Tibial artery (tissue), 4 donors: ENCODE data around the gene MAST4.
"Not testable (repeated sequence)": the region's sequence is repeated elsewhere in the genome, so short reads cannot be mapped to it uniquely, and the experiment has no call there.

Experiments used
- DNase-seq, 2 donors: peaks; one replicate each; pipeline ENCODE4 v3.0.0-alpha.2; 2019
- H3K27ac ChIP-seq, 2 donors: fragments of 200-600 bp; sonication (generic) in 1 of 2; 1 replicate in 1 of 2; 2 replicates in 1 of 2; pipeline ENCODE4 v1.5.1; 2018 to 2019; ENCODE audit warnings: mild to moderate bottlenecking in 1 of 2
- H3K27me3 ChIP-seq, 2 donors: fragments of 200-600 bp; sonication (generic) in 1 of 2; one replicate each; pipeline versions ENCODE4 v1.5.1 to v1.6.0; 2016 to 2019
- H3K36me3 ChIP-seq, 3 donors: fragments of 200-600 bp; sonication (generic) in 2 of 3; one replicate each; pipeline ENCODE4 v1.5.1; 2016 to 2019; ENCODE audit warnings: mild to moderate bottlenecking in 2 of 3
- H3K4me1 ChIP-seq, 4 donors: fragments of 200-600 bp; sonication (generic) in 2 of 4; 1 replicate in 3 of 4; 2 replicates in 1 of 4; pipeline ENCODE4 v1.5.1; 2016 to 2019
- H3K4me3 ChIP-seq, 2 donors: fragments of 200-600 bp; sonication (generic) in 1 of 2; 1 replicate in 1 of 2; 2 replicates in 1 of 2; pipeline ENCODE4 v1.5.1; 2018 to 2019; ENCODE audit warnings: mild to moderate bottlenecking in 2 of 2
- H3K9me3 ChIP-seq, 3 donors: fragments of 200-600 bp; sonication (generic) in 1 of 3; one replicate each; pipeline ENCODE4 v1.5.1; 2016 to 2019
- intact Hi-C: fragments of 100-400 bp; cut with DNase I; formaldehyde crosslinking; loops from one replicate; pipeline ENCODE4 v1.15.0; 2023; ENCODE audit warnings: low total_unique reads
- TF ChIP-seq, protein P1 (sequence below), 2 experiments: fragments of 200-600 bp in 1 of 2; fragments of 450-650 bp in 1 of 2; IDR thresholded peaks; one replicate each; pipeline ENCODE4 v1.5.1; 2017 to 2019; ENCODE audit warnings: antibody characterized with exemption in 2 of 2, mild to moderate bottlenecking in 1 of 2, moderate library complexity in 1 of 2

Gene MAST4

DNA sequence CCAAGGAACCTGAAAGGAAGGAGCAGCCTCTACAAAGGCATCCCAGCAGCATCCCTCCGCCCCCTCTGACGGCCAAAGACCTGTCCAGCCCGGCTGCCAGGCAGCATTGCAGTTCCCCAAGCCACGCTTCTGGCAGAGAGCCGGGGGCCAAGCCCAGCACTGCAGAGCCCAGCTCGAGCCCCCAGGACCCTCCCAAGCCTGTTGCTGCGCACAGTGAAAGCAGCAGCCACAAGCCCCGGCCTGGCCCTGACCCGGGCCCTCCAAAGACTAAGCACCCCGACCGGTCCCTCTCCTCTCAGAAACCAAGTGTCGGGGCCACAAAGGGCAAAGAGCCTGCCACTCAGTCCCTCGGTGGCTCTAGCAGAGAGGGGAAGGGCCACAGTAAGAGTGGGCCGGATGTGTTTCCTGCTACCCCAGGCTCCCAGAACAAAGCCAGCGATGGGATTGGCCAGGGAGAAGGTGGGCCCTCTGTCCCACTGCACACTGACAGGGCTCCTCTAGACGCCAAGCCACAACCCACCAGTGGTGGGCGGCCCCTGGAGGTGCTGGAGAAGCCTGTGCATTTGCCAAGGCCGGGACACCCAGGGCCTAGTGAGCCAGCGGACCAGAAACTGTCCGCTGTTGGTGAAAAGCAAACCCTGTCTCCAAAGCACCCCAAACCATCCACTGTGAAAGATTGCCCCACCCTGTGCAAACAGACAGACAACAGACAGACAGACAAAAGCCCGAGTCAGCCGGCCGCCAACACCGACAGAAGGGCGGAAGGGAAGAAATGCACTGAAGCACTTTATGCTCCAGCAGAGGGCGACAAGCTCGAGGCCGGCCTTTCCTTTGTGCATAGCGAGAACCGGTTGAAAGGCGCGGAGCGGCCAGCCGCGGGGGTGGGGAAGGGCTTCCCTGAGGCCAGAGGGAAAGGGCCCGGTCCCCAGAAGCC lies 569.6 kb downstream of the MAST4 start:
- TF ChIP-seq, protein P1, sequence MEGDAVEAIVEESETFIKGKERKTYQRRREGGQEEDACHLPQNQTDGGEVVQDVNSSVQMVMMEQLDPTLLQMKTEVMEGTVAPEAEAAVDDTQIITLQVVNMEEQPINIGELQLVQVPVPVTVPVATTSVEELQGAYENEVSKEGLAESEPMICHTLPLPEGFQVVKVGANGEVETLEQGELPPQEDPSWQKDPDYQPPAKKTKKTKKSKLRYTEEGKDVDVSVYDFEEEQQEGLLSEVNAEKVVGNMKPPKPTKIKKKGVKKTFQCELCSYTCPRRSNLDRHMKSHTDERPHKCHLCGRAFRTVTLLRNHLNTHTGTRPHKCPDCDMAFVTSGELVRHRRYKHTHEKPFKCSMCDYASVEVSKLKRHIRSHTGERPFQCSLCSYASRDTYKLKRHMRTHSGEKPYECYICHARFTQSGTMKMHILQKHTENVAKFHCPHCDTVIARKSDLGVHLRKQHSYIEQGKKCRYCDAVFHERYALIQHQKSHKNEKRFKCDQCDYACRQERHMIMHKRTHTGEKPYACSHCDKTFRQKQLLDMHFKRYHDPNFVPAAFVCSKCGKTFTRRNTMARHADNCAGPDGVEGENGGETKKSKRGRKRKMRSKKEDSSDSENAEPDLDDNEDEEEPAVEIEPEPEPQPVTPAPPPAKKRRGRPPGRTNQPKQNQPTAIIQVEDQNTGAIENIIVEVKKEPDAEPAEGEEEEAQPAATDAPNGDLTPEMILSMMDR (IDR thresholded peaks at IDR 0.05) = peak; percentile 63 to 68
- Histone ChIP-seq H3K27ac (peak overlapping the region; percentile 44 to 72), H3K4me1 (peaks cover 0 to 23% (median 10%) of the 10 kb centered on the region in 4 donors), H3K9me3 (no peaks in the 10 kb centered on the region), H3K4me3 (peak overlapping the region; percentile 30 to 42), H3K36me3 (peaks cover 15 to 40% (median 30%) of the 10 kb centered on the region in 3 donors), H3K27me3 (no peaks in the 10 kb centered on the region)
- peak; percentile 80 to 91 for DNase-seq
- intact Hi-C loops = no loop called here

DNA sequence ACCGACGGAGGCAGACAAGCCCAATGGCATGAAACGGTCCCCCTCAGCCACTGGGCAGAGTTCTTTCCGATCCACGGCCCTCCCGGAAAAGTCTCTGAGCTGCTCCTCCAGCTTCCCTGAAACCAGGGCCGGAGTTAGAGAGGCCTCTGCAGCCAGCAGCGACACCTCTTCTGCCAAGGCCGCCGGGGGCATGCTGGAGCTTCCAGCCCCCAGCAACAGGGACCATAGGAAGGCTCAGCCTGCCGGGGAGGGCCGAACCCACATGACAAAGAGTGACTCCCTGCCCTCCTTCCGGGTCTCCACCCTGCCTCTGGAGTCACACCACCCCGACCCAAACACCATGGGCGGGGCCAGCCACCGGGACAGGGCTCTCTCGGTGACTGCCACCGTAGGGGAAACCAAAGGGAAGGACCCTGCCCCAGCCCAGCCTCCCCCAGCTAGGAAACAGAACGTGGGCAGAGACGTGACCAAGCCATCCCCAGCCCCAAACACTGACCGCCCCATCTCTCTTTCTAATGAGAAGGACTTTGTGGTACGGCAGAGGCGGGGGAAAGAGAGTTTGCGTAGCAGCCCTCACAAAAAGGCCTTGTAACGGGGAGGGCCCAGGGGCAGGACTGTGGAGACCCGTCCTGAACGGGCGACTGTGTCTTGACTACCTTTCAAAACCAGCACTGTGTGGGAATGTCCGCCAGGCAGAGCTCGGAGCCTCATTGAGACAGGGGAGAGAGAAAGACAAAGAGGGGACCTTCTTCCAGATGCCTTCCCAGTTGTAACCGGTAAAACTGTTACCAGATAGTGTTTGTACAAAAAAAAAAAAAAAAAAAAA lies 570.5 kb downstream of the MAST4 start:
- H3K27ac ChIP-seq = peak overlapping the region; percentile 44 to 72
- H3K27me3 ChIP-seq = no peaks in the 10 kb centered on the region
- TF ChIP-seq, protein P1 (IDR thresholded peaks at IDR 0.05) = no peak
- no peaks in the 10 kb centered on the region for H3K9me3 ChIP-seq
- intact Hi-C loops = no loop called here
- peaks cover 0 to 15% (median 7%) of the 10 kb centered on the region in 4 donors for H3K4me1 ChIP-seq
- peaks cover 15 to 44% (median 30%) of the 10 kb centered on the region in 3 donors for H3K36me3 ChIP-seq
- peak; percentile 58 to 80 for DNase-seq
- peak overlapping the region; percentile 30 to 42 for H3K4me3 ChIP-seq

DNA sequence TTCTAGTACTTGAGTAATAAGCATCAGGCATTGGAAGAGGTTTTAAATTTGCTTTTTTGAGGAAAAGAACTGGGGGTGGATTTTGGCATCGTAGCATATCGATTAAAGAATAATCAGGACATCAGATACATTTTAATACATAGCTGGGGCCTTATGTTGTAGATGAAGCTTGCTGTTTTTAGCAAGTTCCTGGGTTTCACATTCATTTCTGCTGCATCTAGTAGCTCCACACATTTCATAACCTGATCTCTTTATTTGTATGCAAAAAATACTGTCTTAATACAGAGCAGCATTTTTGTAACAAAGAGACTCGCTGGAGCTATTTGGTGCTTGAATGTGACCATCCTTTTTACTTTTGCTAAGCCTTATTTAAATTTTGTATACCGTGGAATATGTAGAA lies 571.9 kb downstream of the MAST4 start:
- DNase-seq = no peak
- Histone ChIP-seq H3K9me3 (no peaks in the 10 kb centered on the region), H3K4me1 (peaks cover 0 to 15% (median 5%) of the 10 kb centered on the region in 4 donors), H3K27me3 (no peaks in the 10 kb centered on the region), H3K36me3 (peaks cover 14 to 30% (median 22%) of the 10 kb centered on the region in 3 donors), H3K27ac (no peak overlapping the region), H3K4me3 (no peak overlapping the region)
- TF ChIP-seq, protein P1 (IDR thresholded peaks at IDR 0.05) = no peak
- intact Hi-C loops = no loop called here

DNA sequence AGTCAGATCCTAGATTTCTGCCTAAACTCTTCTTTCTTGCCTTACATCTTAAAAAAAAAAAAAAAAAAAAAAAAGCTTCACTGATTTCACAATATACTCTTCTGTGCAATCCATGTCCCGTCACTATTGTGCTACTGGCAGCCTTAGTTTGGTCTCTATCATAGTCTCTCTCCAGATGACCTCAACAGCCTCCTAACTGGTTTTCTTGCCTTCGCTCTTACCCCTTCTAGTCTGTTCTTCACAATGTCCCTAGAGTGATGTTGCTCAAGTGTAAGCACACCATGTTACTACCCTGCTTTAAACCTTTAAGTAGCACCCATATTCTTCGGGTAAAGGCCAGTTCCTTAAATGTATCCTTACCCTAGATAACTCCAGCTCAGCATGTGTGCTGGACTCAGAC lies 574.6 kb downstream of the MAST4 start:
- intact Hi-C loops = no loop called here
- H3K4me3 ChIP-seq = no peak overlapping the region
- H3K27me3 ChIP-seq = no peaks in the 10 kb centered on the region
- TF ChIP-seq, protein P1 (IDR thresholded peaks at IDR 0.05) = no peak
- no peaks in the 10 kb centered on the region for H3K9me3 ChIP-seq
- peaks cover 0 to 4% (median 0%) of the 10 kb centered on the region in 3 donors for H3K36me3 ChIP-seq
- DNase-seq = no peak
- no peak overlapping the region for H3K27ac ChIP-seq
- peaks cover 0 to 10% (median 5%) of the 10 kb centered on the region in 4 donors for H3K4me1 ChIP-seq

DNA sequence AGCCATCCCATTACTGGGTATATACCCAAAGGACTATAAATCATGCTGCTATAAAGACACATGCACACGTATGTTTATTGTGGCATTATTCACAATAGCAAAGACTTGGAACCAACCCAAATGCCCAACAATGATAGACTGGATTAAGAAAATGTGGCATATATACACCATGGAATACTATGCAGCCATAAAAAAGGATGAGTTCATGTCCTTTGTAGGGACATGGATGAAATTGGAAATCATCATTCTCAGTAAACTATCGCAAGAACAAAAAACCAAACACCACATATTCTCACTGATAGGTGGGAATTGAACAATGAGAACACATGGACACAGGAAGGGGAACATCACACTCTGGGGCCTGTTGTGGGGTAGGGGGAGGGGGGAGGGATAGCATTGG lies 577.2 kb downstream of the MAST4 start:
- H3K9me3 ChIP-seq, H3K4me3 ChIP-seq, intact Hi-C loops, H3K27me3 ChIP-seq, DNase-seq, H3K36me3 ChIP-seq, H3K27ac ChIP-seq, H3K4me1 ChIP-seq: not testable (repeated sequence)
